SJCRH30 (cell line): ENCODE measurements around the gene C5orf58. TPM values are rescaled to one million over a fixed set of nuclear protein-coding genes. Genes with fewer than 3 reads are reported as not detected.

ENCODE experiments used
- DNase-seq, 2 experiments: peaks; one replicate each; pipeline ENCODE4 v3.0.0-alpha.2; 2015 to 2020
- H3K27ac ChIP-seq: fragments of 250-450 bp; sonication (Bioruptor Pico); 2 replicates; pipeline ENCODE4 v1.5.1; 2020; ENCODE audit warnings: mild to moderate bottlenecking, moderate library complexity
- H3K27me3 ChIP-seq: fragments of 250-450 bp; sonication (Bioruptor Pico); 2 replicates; pipeline ENCODE4 v1.5.1; 2020; ENCODE audit warnings: mild to moderate bottlenecking, moderate library complexity
- H3K36me3 ChIP-seq: fragments of 250-450 bp; sonication (Bioruptor Pico); 2 replicates; pipeline ENCODE4 v1.5.1; 2020; ENCODE audit warnings: mild to moderate bottlenecking, moderate library complexity
- H3K4me1 ChIP-seq: fragments of 250-450 bp; sonication (Bioruptor Pico); 2 replicates; pipeline ENCODE4 v1.5.1; 2020; ENCODE audit warnings: mild to moderate bottlenecking, moderate library complexity
- H3K4me3 ChIP-seq: fragments of 250-450 bp; sonication (Bioruptor Pico); 2 replicates; pipeline ENCODE4 v1.5.1; 2020; ENCODE audit warnings: mild to moderate bottlenecking, moderate library complexity
- H3K9me3 ChIP-seq: fragments of 250-450 bp; sonication (Bioruptor Pico); replicated peaks from 2 replicates; pipeline ENCODE4 v1.5.1; 2020; ENCODE audit warnings: mild to moderate bottlenecking, moderate library complexity
- total RNA-seq: library from RNA; depleted of rRNA; stranded (reverse); fragments of >200 nt; shearing (Covaris generic); gene quantifications from 2 replicates; pipeline ENCODE4 v1.2.3, GENCODE V29; 2014

The C5orf58 gene
- total RNA-seq, 1 experiment from 2014 or later, result not detected

DNA sequence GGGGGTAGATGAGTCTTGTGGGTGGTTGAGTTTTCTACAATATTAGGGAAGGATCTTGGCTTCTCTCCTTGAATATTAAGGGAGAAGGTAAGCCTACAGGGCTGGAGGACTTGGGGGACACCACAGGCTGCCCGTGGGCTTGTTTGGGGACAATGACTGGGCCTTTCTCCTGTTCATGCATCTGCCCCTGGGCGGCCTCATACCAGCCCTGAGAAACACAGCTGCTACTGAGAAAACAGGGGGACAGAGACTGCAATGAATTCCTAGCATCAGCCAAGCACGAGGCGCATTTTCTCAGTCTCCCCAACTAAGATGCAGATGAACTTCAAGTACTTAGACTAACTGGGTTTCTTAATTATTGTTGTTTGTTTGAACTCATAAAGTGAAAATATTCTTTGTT is 24.6 kb downstream of the C5orf58 start:
- no peak overlapping the region for H3K27ac ChIP-seq

DNA sequence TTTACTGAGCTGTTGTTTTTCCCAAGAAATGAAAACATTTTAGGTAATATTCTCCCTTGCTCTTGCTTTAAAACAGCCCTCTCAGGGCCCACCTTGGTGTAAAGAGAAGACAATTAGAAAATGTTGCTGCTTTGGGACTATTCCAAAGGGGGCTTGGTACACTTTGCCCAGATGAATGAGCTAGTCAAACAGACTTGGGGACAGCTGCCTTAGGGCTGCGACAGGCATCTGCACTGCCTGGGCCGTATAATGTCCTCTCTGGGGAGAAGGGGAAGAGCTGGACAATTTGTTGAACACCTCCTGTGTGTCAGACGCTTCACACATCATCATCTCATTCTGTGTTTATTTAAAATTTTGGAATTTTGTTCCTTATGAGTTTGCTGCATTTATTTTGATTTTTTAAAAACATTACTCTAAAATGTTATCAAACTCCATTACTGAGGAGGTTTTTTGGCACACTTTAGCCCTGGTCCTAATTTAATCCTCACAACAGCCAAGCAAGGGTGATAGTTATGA is 28.8 kb downstream of the C5orf58 start:
- no peak overlapping the region for H3K4me3 ChIP-seq

More for the DNA sequence above, 24.6 kb downstream of the C5orf58 start:
- Histone ChIP-seq H3K36me3 (no peaks in the 10 kb centered on the region), H3K4me3 (no peak overlapping the region), H3K27me3 (peaks cover 21% of the 10 kb centered on the region), H3K4me1 (no peaks in the 10 kb centered on the region), H3K9me3 (no peaks in the 10 kb centered on the region)
- no peak for DNase-seq

DNA sequence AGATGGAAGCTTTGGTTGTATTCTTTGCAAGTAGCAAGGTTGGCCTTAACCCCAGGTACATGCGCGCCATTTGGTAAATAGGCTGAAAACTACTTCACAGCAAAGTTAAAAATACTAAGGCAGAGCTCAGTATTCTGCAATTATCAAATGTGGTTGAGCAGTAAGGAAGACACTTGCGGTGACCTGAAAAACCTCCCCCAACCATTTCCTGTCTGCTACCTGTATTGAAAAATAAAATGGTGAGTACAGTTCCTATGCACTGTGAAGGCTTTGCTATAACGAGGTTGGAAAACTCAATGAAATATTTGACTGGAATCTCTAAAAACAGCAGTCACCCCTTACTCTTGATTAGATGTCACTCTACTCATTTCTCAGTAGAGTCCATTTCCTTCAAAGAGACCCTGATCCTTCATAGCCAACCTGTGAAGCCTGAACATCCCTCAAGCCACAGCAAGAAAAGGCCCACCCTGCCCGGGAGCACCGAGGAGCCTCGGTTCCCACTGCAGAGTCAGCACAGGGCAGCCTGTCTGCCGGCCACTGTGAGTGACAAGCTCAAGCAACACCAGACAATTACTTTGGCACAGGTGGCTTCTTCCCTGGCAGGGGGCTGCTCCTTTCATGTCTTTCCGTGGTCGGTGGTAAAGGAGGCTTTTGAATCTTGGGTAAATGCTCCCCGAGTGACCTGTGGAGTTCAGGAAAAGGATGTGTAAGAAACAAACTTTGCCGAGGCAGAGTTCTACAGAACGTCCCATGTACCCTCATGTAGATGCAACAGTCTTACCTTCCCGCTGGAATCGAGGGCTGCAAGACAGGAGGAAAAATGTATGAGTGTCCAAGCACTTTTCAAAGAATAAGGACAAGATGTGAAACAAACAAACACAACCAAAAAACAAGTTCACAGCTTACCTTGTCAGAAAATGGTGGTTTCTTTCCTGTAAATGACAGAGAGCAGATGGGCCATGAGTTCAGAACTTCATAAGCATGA is 29.6 kb downstream of the C5orf58 start:
- Histone ChIP-seq H3K4me3 (no peak overlapping the region), H3K9me3 (no peaks in the 10 kb centered on the region)
- DNase-seq, result no peak

More for the DNA sequence above, 28.8 kb downstream of the C5orf58 start:
- H3K27ac ChIP-seq, result no peak overlapping the region
- DNase-seq, result no peak
- no peaks in the 10 kb centered on the region for H3K9me3 ChIP-seq
- H3K36me3 ChIP-seq, result no peaks in the 10 kb centered on the region
- H3K4me1 ChIP-seq, result no peaks in the 10 kb centered on the region
- peaks cover 4% of the 10 kb centered on the region; the same call in 1 of the 2 replicates for H3K27me3 ChIP-seq

DNA sequence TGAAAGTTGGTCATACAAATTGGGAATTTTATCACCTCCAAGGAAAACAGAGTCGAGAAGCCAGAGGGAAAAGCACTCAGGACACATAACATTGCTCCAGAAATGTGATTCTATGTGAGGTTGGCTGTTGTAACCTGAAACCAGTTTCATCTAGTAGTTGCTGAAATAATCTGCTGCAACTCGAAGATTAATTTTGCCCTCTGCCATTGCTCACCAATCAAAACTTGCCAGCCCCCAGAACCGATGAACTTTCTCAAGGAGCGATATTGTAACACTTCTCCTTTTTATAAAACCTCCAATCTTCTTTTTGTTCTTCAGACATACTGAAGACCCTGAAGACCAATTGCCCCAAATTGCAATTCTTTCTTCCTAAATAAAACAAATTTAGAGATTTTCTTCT is 31.1 kb downstream of the C5orf58 start:
- H3K4me3 ChIP-seq, result no peak overlapping the region
- H3K36me3 ChIP-seq, result no peaks in the 10 kb centered on the region
- no peaks in the 10 kb centered on the region for H3K4me1 ChIP-seq
- no peak overlapping the region for H3K27ac ChIP-seq
- H3K27me3 ChIP-seq, result peaks cover 14% of the 10 kb centered on the region; the same call in 1 of the 2 replicates
- no peaks in the 10 kb centered on the region for H3K9me3 ChIP-seq
- no peak for DNase-seq

More for the DNA sequence above, 29.6 kb downstream of the C5orf58 start:
- no peak overlapping the region for H3K27ac ChIP-seq
- no peaks in the 10 kb centered on the region for H3K36me3 ChIP-seq
- H3K4me1 ChIP-seq, result no peaks in the 10 kb centered on the region
- peaks cover 9% of the 10 kb centered on the region; the same call in 1 of the 2 replicates for H3K27me3 ChIP-seq

DNA sequence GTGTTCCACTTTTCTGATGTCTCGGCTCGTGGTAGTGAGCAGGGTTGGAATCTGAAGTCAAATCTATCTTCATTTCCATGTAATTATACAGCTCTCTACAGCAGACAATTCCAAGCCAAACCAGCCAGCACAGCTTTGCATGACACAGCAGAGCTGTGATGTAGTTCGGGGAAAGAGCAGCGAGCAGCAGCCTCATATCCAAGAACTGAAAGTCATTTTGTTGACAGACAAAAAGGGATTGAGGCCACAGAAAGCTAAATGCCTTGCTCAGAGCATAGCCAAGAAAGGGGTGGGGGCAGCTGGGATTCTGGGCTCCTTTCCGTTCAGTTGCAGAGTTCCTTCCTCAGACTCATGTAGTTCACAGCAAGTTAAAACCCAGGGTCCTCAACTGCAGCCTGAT is 32.7 kb downstream of the C5orf58 start:
- Histone ChIP-seq H3K27ac (no peak overlapping the region), H3K36me3 (no peaks in the 10 kb centered on the region), H3K9me3 (no peaks in the 10 kb centered on the region), H3K4me3 (no peak overlapping the region), H3K27me3 (peaks cover 14% of the 10 kb centered on the region; the same call in 1 of the 2 replicates), H3K4me1 (no peaks in the 10 kb centered on the region)
- no peak for DNase-seq

DNA sequence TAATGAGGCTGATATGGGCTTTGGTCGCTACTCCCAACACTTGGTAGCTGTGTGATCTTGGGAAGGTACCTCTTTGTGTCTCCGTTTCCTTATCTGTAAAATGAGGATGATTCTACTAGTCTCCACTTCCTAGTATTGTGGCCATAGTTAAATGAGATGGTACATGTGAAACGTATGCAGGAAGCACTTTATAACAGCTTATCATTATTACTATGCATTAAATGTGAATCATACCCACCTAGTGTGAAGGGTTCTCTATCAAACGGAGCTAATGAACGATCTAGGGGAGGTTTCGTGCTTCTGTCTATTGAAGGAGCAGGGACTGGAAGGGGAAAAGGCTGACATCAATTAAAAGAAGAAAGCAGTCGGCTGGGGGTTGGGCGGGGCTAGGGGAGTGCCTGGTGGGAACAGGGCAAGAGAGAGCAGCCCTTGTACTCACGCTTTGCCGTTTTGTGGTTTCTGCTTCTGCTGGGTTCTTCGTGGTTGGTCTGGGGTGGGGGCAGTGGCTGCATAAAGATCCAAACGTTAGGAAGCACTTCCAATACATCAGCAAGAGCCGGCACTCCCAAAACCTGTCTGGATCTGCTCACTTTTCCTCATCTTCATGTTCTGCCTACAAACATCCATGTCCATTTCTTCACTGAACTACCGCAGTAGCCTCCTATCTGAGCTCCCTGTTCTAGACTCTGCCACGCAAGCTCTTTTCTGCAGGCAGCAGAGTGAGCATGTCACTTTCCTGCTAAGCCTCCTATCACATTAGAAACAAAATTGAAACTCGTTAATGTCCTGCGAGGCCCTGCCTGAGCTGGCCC is 34.0 kb downstream of the C5orf58 start:
- H3K27ac ChIP-seq, result no peak overlapping the region
- H3K4me1 ChIP-seq, result no peaks in the 10 kb centered on the region
- H3K4me3 ChIP-seq, result no peak overlapping the region
- H3K9me3 ChIP-seq, result no peaks in the 10 kb centered on the region
- no peaks in the 10 kb centered on the region for H3K36me3 ChIP-seq
- peaks cover 14% of the 10 kb centered on the region; the same call in 1 of the 2 replicates for H3K27me3 ChIP-seq
- no peak for DNase-seq

DNA sequence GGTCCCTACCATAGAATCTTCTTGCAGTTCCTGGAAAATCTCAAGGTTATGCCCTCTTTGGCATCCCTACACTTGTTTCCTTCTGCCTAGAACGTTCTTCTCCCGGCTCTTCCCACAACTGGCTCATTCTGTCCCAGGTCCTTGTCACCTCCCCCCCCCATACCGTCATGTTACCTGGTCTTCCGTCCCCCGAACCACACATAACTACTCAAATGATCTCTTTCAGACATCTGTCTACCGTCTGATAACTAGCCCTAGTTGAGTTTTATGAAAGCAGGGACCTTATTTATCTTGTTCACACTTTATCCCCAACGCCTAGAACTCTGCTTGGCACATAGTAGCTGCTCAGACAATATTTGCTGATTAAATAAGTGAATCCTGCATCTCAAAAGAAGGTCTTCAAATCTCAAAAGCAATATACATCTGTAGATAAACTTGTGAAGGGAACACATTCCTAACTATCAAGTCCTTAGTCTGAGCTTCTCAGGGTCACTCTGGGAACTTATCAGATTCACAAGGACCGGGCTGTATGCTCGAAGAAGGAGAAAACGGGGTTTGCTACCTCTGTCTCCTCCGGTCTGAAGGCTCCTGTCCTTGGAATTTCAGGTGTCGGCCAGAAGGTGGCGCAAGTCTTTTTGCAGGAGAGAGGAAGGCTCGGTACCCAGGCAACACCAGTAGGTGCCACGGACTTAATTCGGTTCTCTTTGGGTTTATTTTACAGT is 34.8 kb downstream of the C5orf58 start:
- H3K4me1 ChIP-seq, result no peaks in the 10 kb centered on the region

DNA sequence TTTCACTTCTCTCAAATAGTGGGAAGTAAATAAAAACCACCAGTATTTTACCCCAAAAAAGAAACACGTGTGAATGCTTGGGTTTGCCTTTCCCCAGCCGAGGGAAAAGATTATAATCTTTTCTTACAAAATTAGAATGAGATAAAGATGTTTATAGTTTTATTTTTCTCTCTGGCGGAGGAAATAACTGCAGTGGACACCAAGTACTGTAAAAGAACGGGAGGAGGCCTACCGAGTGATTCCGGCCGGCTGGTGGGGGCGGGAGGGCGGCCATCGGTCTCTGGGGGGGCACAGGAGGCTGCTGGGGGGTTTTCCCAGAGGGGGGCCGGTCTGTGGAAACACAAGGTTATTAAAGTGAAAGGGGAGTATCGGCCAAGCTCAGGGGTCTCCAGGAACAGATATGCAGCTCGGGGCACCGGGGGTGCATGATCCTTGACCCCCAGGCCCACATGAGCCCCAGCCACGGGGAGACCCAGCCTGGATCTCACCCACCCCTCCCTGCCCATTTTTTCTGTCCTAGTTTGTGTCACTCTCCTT is 35.4 kb downstream of the C5orf58 start:
- Histone ChIP-seq H3K9me3 (no peaks in the 10 kb centered on the region), H3K4me1 (no peaks in the 10 kb centered on the region), H3K4me3 (no peak overlapping the region), H3K36me3 (no peaks in the 10 kb centered on the region), H3K27ac (no peak overlapping the region), H3K27me3 (peaks cover 11% of the 10 kb centered on the region; the same call in 1 of the 2 replicates)
- DNase-seq, result no peak

More for the DNA sequence above, 34.8 kb downstream of the C5orf58 start:
- Histone ChIP-seq H3K4me3 (no peak overlapping the region), H3K9me3 (no peaks in the 10 kb centered on the region), H3K27me3 (peaks cover 13% of the 10 kb centered on the region; the same call in 1 of the 2 replicates), H3K36me3 (no peaks in the 10 kb centered on the region), H3K27ac (no peak overlapping the region)
- DNase-seq, result peak; percentile 50 to 74

DNA sequence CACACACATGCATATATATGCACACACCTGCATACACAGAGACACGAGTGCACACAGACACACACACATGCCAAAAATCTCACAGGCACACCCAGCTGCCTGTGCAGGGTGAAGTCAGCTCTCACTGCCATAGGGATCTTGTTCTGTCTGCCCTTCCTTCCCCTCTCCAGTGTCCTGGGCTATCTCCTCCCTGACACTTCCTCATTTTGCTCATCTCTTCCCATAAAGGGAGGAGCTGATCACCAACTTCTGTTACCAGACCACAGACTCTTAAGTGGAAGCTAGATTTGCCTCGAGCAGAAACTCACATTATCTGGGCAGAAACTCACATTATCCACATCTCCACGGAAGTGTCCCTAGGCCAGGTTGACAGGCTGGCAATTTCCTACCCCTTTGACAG is 36.1 kb downstream of the C5orf58 start:
- Histone ChIP-seq H3K27me3 (peaks cover 11% of the 10 kb centered on the region; the same call in 1 of the 2 replicates), H3K4me3 (no peak overlapping the region), H3K27ac (no peak overlapping the region)

DNA sequence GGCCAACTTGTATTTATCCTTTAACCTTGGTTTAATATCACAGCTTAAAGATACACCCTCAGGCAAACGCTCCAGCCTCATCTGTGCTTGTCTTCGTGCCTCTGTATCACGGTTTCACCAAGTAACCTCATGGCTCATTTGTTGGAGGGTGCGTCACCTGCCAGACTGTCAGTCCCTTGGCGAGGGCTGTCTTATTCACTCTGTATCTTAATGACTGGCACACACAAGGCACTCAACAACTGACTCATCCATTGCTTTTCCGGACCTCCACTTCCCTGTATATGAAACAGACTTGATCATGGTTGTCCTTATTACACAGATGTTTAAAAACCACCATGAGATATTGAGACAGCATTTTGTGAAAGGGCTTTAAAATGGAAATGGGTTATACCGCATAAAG is 36.8 kb downstream of the C5orf58 start:
- H3K9me3 ChIP-seq, result no peaks in the 10 kb centered on the region
- H3K4me1 ChIP-seq, result no peaks in the 10 kb centered on the region
- no peak overlapping the region for H3K27ac ChIP-seq
- H3K4me3 ChIP-seq, result no peak overlapping the region
- DNase-seq, result no peak
- no peaks in the 10 kb centered on the region for H3K36me3 ChIP-seq
- peaks cover 11% of the 10 kb centered on the region; the same call in 1 of the 2 replicates for H3K27me3 ChIP-seq

More for the DNA sequence above, 36.1 kb downstream of the C5orf58 start:
- no peaks in the 10 kb centered on the region for H3K4me1 ChIP-seq
- no peaks in the 10 kb centered on the region for H3K9me3 ChIP-seq
- no peak for DNase-seq
- H3K36me3 ChIP-seq, result no peaks in the 10 kb centered on the region

DNA sequence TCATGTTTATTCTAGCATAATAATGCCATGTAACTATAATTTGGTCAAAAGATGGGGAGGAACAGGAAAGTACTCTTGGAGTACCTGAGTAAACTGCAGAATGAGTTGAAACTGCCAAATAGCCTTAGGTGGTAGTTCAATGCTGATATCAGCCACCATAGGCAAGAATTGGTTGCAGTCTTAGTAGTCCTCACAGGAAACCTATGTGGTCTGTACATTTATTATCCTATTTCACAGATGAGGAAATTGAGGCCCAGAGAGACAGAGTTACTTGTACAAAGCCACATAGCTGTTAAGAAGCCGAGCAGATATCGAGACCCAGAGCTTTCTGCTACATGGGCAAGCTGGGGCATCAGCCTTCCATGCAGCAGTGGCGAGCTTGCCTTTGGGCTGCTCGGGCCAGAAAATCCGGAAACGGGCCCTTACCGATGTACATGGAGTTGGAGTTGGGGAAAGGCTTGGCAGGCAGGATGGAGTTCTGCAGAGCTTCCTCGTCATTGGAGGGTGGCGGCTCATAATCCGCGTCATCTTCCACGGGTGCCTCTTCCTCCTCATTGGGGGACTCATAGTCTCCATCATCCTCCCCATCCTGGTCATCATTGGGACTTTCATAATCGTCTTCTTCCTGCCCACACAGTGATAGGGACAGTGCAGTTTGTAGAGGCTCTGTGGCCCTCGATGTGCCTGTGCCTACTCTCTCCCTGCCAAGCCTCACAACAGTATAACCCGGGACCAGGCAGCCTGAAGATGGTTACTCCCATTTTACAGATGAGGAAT is 37.7 kb downstream of the C5orf58 start:
- H3K4me3 ChIP-seq, result no peak overlapping the region
- DNase-seq, result no peak
- no peaks in the 10 kb centered on the region for H3K4me1 ChIP-seq
- H3K27ac ChIP-seq, result no peak overlapping the region
- H3K9me3 ChIP-seq, result no peaks in the 10 kb centered on the region
- no peaks in the 10 kb centered on the region for H3K36me3 ChIP-seq
- H3K27me3 ChIP-seq, result peaks cover 11% of the 10 kb centered on the region; the same call in 1 of the 2 replicates

DNA sequence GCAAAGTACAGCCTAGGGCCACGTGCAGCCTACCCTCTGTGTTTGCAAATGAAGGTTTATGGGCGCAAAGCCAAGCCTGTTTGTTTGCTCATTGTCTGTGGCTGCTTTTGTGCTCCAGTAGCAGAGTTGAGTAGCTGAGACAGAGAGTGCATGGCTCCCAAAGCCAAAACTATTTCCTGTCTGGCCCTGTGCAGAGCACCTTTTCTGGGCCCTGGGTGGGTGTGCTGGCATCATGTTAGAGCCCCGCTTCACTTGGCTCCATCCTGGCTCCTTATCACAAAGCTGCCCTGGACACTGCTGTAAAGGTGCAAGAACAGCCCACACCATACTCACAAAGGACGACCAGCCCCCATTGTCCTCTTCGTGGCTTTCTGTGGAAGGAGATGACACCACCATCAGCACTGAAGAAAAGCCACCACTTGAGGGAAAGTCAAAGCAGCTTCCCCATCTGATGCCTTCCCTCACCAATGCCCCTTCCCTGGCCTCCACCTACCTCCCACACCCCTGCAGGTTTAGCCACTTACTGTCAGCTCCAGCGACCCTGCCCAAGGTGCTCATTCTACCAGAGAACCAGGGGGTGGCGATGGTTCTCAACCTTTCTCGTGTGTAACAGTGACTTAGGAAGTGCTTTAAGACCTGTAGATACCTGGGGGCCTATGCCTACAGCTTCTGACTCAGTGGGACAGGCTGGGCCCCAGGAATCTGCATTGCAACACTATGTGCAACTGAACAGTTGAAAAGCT is 41.4 kb downstream of the C5orf58 start:
- Histone ChIP-seq H3K36me3 (no peaks in the 10 kb centered on the region), H3K4me1 (no peaks in the 10 kb centered on the region), H3K27ac (no peak overlapping the region), H3K27me3 (no peaks in the 10 kb centered on the region; the same call in 1 of the 2 replicates), H3K4me3 (no peak overlapping the region), H3K9me3 (no peaks in the 10 kb centered on the region)
- peak in 1 of 2 experiments; percentile 9 for DNase-seq
